NCI-H2227 (cell line): ENCODE results near the gene ANKRD18B.
"Not testable (repeated sequence)": the region's sequence is repeated elsewhere in the genome, so short reads cannot be mapped to it uniquely, and the experiment has no call there.

Experiments used
- DNase-seq: peaks from one replicate; lab custom pipeline; 2025; ENCODE audit not compliant: unreplicated experiment; lab: John Stamatoyannopoulos, UW

The ANKRD18B gene

DNA sequence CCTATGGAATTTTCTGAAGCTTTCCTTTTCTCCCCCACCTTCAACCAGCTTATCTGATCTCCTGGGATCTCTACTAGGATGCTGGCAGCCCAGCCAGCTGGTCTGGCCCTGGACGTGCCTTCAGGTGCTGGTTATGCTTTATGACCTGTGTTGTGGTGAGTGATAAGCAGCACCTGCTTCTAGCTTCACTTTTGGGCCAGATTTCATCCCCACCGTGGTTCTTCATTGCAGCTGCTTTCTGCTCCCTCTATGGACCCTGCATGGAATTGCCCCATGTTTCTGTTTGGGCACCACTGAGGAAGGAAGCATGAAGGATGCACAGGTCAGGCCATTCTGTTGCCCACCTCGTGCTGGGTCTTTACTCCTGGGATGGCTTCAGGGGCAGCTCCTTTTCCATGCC, 80.2 kb downstream of the ANKRD18B start:
- not testable (repeated sequence) for DNase-seq

DNA sequence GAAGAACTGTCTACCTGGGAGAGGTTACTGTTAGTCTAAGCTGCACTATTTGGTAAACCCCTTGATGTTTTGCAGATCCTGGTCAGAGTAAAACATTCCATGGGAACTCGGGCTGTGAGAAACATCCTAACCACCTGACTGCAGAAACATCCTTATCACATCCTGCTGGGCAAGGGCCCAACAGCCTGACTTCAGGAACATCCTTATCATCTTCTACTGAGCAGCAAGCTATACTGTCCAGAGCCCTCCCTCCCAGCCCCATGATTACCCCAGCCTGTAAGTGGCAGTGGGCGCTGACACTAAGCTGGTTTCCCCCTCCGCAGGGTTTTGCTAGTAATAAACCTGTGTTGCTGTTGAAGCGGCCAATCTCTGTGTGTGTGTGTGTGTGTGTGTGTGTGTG, 80.9 kb downstream of the ANKRD18B start:
- not testable (repeated sequence) for DNase-seq

DNA sequence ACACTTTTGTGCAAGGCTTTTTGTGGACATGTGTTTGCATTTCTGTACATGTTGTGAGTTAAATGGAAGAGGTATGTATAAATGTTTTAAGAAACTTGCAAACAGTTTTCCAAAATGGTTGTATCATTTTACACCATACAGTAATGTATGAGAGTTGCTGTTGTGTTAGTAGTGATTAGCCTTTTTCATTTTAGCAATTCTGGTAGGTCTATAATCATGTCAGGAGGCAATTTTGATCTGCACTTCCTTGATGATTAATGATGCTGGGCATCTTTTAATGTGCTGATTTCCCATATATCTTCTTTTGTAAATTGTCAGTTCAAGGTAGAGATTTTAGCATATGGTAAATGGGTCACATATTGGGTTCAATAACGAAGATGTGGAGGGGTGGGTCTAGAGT, 87.3 kb downstream of the ANKRD18B start:
- no peak for DNase-seq

DNA sequence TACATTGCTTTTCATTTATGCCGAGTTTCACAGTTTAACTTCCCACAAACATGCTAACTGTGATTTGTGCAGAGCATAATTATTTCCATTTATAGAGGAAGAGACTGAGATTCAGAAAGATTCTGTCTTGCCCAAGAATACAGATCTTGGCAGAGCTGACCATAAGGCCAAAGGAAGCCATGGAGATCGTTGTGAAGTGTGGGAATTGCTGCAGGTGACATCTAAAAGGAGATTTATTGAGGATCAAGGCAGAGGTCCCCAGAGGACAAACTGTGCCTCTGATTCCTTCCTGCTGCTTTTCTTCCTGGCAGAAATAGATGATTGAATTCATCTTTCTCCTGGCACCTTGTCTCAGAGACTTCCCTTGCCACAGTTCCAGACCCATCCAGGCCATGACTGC, 88.4 kb downstream of the ANKRD18B start:
- DNase-seq, result not testable (repeated sequence)

DNA sequence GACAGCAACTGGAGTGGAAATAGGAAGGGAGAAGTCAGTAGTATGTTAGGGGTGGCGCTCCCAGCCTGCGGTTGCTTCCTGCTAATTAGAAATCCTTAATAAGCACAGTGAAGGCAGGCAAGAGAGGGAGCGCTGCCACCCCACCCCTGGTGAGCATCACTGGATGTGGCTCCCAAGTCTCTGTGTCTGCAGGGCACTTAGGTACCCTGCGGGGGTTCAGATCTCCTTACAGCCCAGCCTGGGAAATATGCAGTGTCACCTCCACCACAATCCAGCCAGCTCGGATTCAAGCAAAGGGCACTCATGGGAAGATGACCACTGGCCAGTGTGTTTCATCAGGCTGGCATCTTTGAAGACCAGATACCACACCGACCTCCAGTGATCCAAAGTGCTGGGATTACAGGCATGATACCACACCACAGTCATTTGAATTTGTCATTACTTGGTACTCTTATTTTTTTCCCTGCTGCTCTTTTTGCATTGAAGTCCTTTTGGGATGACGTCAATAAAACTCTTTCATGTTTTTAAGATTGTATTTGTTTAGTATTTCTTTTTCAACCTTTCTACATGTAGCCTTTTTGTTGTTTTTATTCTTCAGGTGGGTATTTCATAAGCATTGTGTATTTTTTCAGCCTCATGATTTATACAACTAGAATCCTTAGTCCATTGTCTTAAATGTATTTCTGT, 90.1 kb downstream of the ANKRD18B start:
- DNase-seq, result no peak

DNA sequence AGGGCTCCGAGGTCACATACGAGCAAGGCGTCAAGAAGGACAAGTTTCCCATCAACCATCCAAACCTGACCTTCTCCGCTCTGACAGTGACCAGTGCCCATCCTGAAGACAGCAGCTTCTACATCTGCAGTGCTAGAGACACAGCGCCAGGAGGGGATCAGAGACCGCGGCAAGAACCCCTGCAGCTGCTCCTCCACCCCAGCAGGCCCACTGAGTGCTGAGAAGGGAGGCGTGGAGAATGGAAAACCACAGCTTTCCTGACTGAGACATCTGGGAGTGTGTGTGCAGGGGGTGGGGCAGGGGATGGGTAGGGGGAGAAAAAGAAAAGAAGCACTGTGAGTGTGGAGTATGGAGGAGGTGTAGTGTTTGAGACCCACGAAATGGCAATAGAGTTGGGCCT, 94.3 kb downstream of the ANKRD18B start:
- not testable (repeated sequence) for DNase-seq

DNA sequence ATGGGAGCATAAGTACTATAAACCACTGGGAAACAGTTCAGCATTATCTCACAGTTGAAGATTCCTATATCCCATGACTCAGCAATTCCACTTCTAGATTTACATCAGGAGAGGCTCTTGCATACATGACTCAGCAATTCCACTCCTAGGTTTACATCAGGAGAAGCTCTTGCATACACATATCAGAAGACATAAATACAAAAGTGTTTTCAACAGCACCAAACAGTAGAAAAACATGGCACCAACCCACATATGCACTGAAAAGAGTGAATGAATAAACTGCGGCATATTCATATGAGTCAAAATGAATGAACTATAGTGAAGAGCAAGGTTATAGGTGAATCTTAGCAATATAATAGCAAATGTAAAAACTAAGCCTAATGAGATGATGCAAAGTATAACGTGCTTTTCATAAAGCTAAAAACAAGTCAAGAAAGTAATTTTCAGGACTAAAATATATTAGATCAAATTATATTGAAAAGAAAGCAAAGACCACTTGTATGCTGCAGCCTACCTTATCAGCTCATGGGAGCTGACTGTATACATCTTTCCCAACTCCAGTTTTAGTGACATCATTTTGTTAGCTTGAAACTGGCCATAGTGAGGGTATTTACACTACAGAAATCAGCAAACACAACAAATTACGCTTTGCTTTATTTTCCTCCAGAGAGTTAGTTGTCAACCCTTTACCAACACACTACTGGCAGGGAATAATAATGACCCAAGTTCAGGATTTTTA, 95.8 kb downstream of the ANKRD18B start:
- DNase-seq, result peak; percentile 12

DNA sequence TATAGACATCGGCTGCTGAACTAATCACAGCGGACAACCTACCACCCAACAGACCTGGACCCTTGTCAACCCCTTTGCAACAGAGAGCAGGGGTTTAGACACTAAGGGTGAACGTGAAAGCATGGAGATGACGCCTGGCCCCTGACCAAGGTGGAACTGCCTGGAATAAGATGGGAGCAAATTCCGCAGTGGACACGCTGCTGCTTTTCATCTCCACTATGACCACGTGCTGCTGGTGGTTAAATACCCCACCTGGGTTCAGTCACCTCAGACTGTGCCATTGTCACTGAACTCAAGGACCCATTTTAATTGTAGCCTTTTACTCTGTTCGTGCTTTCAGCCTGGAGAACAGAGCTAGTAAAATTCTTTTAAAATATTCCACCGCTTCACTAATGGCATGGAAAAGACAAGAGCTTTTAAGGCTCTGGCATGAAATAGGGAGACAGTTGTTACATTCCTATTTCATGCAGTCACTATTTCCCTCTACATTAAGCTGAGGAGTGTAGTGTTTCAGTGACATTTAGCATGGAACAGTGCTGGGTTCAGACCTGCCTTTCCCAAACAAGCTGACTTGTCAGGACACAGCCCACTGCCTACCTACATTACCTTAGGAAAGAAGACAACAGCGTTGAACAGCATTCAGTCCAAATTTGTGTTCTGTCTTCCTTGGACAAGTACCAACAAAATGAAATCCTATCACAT, 96.8 kb downstream of the ANKRD18B start:
- peak; percentile 6 for DNase-seq
